ENCODE measurements around the gene RAB23. TPM values are rescaled to one million over a fixed set of nuclear protein-coding genes. Genes with fewer than 3 reads are reported as not detected.

Gene RAB23
- total and polyA plus RNA-seq, 2 donors (not counting 3 experiments of a cell fraction or from before 2014, with no cell fraction given) = 3.4 to 9.4 TPM

- intact Hi-C loops (cut with micrococcal nuclease) = no loop called here
- Histone ChIP-seq H3K4me2 (ENCODE audit: insufficient read depth, low read length) (no peak overlapping the region), H3K9ac (replicated peaks; ENCODE audit: extremely low read depth, insufficient read depth, low read length) (no peak overlapping the region), H3K79me2 (ENCODE audit: control insufficient read depth, insufficient read depth, low read length) (no peaks in the 10 kb centered on the region), H3K36me3 (ENCODE audit: control insufficient read depth in 2 of 2, extremely low read depth in 1 of 2, insufficient read depth in 2 of 2, low read length in 2 of 2) (no peaks in the 10 kb centered on the region), H3K4me3 (replicated peaks in 1 of 3; ENCODE audit: insufficient read depth in 1 of 3, low read depth in 1 of 3, low read length in 3 of 3) (no peak overlapping the region), H3K9me1 (replicated peaks; ENCODE audit: control insufficient read depth, extremely low read depth, insufficient read depth, low read length) (no peaks in the 10 kb centered on the region), H3K9me3 (replicated peaks; ENCODE audit: control insufficient read depth, insufficient read depth, low read length) (no peaks in the 10 kb centered on the region), H3K4me1 (ENCODE audit: control insufficient read depth, extremely low read depth, insufficient read depth, low read length) (no peaks in the 10 kb centered on the region), H4K20me1 (replicated peaks; ENCODE audit: control insufficient read depth, extremely low read depth, insufficient read depth, low read length) (no peaks in the 10 kb centered on the region), H3K27me3 (ENCODE audit: control insufficient read depth in 2 of 2, insufficient read depth in 2 of 2, low read length in 2 of 2) (no peaks in the 10 kb centered on the region), H3K27ac (ENCODE audit: insufficient read depth, low read depth, low read length) (no peak overlapping the region), H2AFZ (ENCODE audit: low read depth, low read length) (no peak overlapping the region)
- CTCF ChIA-PET = interaction anchor here (0.9 to 2.2 kb wide), 5 partner anchors 16 to 303 kb away, joined by 3 to 8 read pairs (median 4); partner anchors contain the start of gene RAB23
- DNase-seq (ENCODE audit: low read depth, low spot score) (no peak), FAIRE-seq (no peak)
- POLR2A ChIA-PET = no interaction called here
- no TSS peak for BruUV-seq (replicated peaks)
- TF ChIP-seq POLR2A (IDR thresholded peaks at IDR 0.05; ENCODE audit: low read depth, low read length) (no peak), EZH2 (IDR thresholded peaks at IDR 0.05; ENCODE audit: borderline replicate concordance, low read depth, low read length, severe bottlenecking) (no peak), JUN (IDR thresholded peaks at IDR 0.05; ENCODE audit: borderline replicate concordance, insufficient read depth, insufficient read length, low read depth) (no peak), POLR2AphosphoS5 (IDR thresholded peaks at IDR 0.05; ENCODE audit: insufficient read depth, low read depth, low read length) (no peak), CTCF (IDR thresholded peaks at IDR 0.05; ENCODE audit: extremely low read depth in 1 of 2, insufficient read depth in 1 of 2, low read depth in 1 of 2, low read length in 2 of 2) (no peak), GATA2 (IDR thresholded peaks at IDR 0.05; ENCODE audit: insufficient read depth, insufficient read length, low read depth, low read length) (no peak), FOS (IDR thresholded peaks at IDR 0.05; ENCODE audit: borderline replicate concordance, insufficient read depth, low read length) (no peak), MYC (IDR thresholded peaks at IDR 0.05; ENCODE audit: low read depth, low read length) (no peak), MAX (IDR thresholded peaks at IDR 0.05; ENCODE audit: insufficient read depth, insufficient read length) (no peak)
- dilution Hi-C loops (cut with MboI; ENCODE audit: extremely low pct_ligation_motif_present, low sequenced_read_pairs) = no loop called here
Observed at GRCh38 chr6:57205550-57206328, 16.4 kb downstream of the RAB23 start.
